ENCODE results near the gene P3H4. TPM values are rescaled to one million over a fixed set of nuclear protein-coding genes. Genes with fewer than 3 reads are reported as not detected.

Gene P3H4
- total and polyA plus RNA-seq, 2 experiments from 2014 or later, result 118 to 138 TPM

DNA sequence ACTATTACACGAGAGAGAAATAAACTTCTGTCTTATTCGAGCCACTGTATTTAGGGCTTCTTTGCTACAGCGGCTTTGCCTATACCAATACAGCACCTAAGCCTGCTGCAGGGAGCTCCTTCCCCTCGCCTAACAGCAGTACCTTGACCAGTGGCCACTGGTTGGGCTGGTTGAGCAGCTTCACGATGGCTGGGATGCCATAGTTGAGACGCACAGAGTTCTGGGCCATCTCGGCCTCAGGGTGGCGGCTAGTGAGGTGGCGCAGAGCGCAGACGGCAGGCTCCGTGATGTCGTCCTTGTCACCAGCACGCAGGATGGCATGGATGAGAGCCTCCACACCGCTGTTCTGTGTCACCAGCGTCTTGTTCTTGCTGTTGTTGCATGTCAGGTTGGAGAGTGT is 48.9 kb downstream of the P3H4 start:
- no peaks in the 10 kb centered on the region for H3K4me1 ChIP-seq (ENCODE audit: low read depth)
- H3K36me3 ChIP-seq, result peaks cover 77% of the 10 kb centered on the region
- DNase-seq (ENCODE audit: low read depth in 1 of 2, low spot score in 1 of 2), result no peak
- H3K27me3 ChIP-seq, result no peaks in the 10 kb centered on the region
- H3K4me3 ChIP-seq, result no peak overlapping the region
- no peaks in the 10 kb centered on the region for H3K9me3 ChIP-seq (ENCODE audit: low read depth)
- TF ChIP-seq, protein P1, sequence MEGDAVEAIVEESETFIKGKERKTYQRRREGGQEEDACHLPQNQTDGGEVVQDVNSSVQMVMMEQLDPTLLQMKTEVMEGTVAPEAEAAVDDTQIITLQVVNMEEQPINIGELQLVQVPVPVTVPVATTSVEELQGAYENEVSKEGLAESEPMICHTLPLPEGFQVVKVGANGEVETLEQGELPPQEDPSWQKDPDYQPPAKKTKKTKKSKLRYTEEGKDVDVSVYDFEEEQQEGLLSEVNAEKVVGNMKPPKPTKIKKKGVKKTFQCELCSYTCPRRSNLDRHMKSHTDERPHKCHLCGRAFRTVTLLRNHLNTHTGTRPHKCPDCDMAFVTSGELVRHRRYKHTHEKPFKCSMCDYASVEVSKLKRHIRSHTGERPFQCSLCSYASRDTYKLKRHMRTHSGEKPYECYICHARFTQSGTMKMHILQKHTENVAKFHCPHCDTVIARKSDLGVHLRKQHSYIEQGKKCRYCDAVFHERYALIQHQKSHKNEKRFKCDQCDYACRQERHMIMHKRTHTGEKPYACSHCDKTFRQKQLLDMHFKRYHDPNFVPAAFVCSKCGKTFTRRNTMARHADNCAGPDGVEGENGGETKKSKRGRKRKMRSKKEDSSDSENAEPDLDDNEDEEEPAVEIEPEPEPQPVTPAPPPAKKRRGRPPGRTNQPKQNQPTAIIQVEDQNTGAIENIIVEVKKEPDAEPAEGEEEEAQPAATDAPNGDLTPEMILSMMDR (IDR thresholded peaks at IDR 0.05; ENCODE audit: low read depth, low read length), result no peak
- no peak overlapping the region for H3K27ac ChIP-seq

DNA sequence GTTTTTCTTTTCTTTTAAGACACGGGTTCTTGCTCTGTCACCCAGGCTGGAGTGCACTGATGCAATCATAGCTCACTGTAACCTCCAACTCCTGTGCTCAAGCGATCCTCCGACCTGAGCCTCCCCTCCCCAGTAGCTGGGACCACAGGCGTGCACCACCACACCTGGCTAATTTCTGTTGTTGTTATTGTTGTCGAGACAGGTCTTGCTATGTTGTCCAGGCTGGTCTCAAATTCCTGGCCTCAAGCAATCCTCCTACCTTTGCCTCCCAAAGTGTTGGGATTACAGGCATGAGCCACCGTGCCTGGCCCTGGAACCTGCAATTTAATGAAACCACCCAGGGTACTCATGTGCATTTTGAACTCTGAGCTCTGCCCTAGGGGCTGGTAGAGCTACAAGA is 49.4 kb downstream of the P3H4 start:
- no peak overlapping the region for H3K27ac ChIP-seq
- peaks cover 77% of the 10 kb centered on the region for H3K36me3 ChIP-seq
- no peaks in the 10 kb centered on the region for H3K4me1 ChIP-seq (ENCODE audit: low read depth)
- no peak overlapping the region for H3K4me3 ChIP-seq
- no peaks in the 10 kb centered on the region for H3K9me3 ChIP-seq (ENCODE audit: low read depth)
- H3K27me3 ChIP-seq, result no peaks in the 10 kb centered on the region
- no peak for DNase-seq (ENCODE audit: low read depth in 1 of 2, low spot score in 1 of 2)
- TF ChIP-seq, protein P1 (IDR thresholded peaks at IDR 0.05; ENCODE audit: low read depth, low read length), result no peak

DNA sequence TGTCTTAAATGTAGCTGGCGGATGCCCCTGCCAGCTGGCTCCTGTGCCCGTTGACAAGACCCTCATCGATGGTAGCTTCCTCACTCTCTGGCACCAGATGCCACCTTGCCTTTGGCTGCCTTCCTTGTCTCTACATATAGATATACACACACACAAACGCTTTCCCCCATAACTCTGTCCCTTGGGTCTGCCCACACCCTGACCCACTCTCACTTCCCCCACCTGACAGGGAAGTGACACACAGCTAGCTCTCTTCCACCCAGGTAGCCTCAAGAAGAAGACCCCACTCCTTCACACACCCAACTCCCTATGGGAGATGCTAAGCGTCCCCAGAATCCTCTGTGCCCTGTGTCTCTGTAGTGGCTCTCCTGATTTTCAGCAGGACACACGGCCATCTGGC is 50.9 kb downstream of the P3H4 start:
- Histone ChIP-seq H3K4me1 (ENCODE audit: low read depth) (no peaks in the 10 kb centered on the region), H3K4me3 (no peak overlapping the region), H3K27ac (no peak overlapping the region), H3K27me3 (no peaks in the 10 kb centered on the region), H3K9me3 (ENCODE audit: low read depth) (no peaks in the 10 kb centered on the region), H3K36me3 (peaks cover 80% of the 10 kb centered on the region)
- TF ChIP-seq, protein P1 (IDR thresholded peaks at IDR 0.05; ENCODE audit: low read depth, low read length), result no peak
- DNase-seq (ENCODE audit: low read depth in 1 of 2, low spot score in 1 of 2), result no peak

DNA sequence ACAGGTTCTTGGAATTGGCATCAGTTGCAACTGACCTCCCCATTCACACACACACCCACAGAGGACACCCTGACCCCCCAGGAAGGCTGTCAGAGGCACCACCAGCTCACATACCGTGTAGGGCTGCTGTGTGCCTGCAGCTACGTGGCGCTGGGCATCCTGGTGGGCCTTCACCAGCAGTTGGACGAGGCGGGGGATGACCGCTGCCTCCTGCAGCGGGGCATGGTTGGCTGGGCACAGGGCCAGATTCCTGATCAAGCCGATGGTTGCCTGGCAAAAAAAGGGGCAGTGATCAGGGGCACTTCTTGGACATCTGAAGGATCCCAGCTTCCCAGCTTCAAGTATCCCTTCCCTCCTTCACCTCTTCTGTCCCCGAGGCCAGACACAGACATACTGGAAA is 53.1 kb downstream of the P3H4 start:
- TF ChIP-seq, protein P1 (IDR thresholded peaks at IDR 0.05; ENCODE audit: low read depth, low read length), result no peak
- no peaks in the 10 kb centered on the region for H3K27me3 ChIP-seq

DNA sequence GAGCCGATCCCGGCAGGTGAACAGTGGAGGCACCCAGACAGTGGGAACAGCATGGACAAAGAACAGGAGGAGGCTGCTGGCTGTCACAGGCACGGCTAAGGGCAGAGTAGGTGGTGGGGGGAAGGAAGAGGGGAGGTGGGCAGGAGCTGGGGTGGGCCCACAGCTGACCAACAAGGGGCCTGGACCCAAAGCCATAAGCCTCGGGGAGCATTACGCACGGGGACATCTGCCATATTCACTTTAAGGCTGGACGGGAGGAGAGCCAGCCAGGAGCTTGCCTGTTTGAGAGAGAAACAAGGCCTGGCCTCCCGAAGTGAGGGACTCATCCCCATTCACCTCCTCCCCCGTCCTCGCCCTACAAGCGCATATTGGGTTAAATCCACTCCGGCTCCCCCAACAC is 57.7 kb downstream of the P3H4 start:
- no peaks in the 10 kb centered on the region for H3K4me1 ChIP-seq (ENCODE audit: low read depth)
- TF ChIP-seq, protein P1 (IDR thresholded peaks at IDR 0.05; ENCODE audit: low read depth, low read length), result no peak
- DNase-seq (ENCODE audit: low read depth in 1 of 2, low spot score in 1 of 2), result no peak
- peaks cover 33% of the 10 kb centered on the region for H3K36me3 ChIP-seq
- no peak overlapping the region for H3K4me3 ChIP-seq
- peak overlapping the region; percentile 71 for H3K27ac ChIP-seq
- no peaks in the 10 kb centered on the region for H3K9me3 ChIP-seq (ENCODE audit: low read depth)
- no peaks in the 10 kb centered on the region for H3K27me3 ChIP-seq

More for the DNA sequence above, 53.1 kb downstream of the P3H4 start:
- no peak overlapping the region for H3K27ac ChIP-seq
- no peak for DNase-seq (ENCODE audit: low read depth in 1 of 2, low spot score in 1 of 2)
- H3K4me3 ChIP-seq, result no peak overlapping the region
- peaks cover 71% of the 10 kb centered on the region for H3K36me3 ChIP-seq
- no peaks in the 10 kb centered on the region for H3K4me1 ChIP-seq (ENCODE audit: low read depth)
- H3K9me3 ChIP-seq (ENCODE audit: low read depth), result no peaks in the 10 kb centered on the region

Other genes with a start within 250 kb of the P3H4 start
- gene KRT9, start 239.9 kb downstream of the P3H4 start, total RNA-seq, result not detected in 2 replicates
- gene KRT9, start 239.9 kb downstream of the P3H4 start, polyA plus RNA-seq, result not detected in 2 replicates
- gene KRT14, start 225.1 kb downstream of the P3H4 start, total RNA-seq, result not detected in 2 replicates
- gene KRT14, start 225.1 kb downstream of the P3H4 start, polyA plus RNA-seq, result 0.20 TPM in 1 of 2 replicates, not detected in the other
- gene KRT16, start 199.2 kb downstream of the P3H4 start, total RNA-seq, result not detected in 2 replicates
- 0.16 TPM in 1 of 2 replicates, not detected in the other for gene KRT16, start 199.2 kb downstream of the P3H4 start, polyA plus RNA-seq
- not detected in 2 replicates for gene KRT17, start 187.4 kb downstream of the P3H4 start, total RNA-seq
- gene KRT17, start 187.4 kb downstream of the P3H4 start, polyA plus RNA-seq, result 1.2 TPM in 1 of 2 replicates, not detected in the other
- 153 and 285 TPM in 2 replicates for gene EIF1, start 123.1 kb downstream of the P3H4 start, total RNA-seq
- 726 and 784 TPM in 2 replicates for gene EIF1, start 123.1 kb downstream of the P3H4 start, polyA plus RNA-seq
- gene GAST, start 99.6 kb downstream of the P3H4 start, total RNA-seq, result not detected in 2 replicates
- not detected in 2 replicates for gene GAST, start 99.6 kb downstream of the P3H4 start, polyA plus RNA-seq
- gene HAP1, start 77.3 kb downstream of the P3H4 start, total RNA-seq, result 0.98 and 1.8 TPM in 2 replicates
- gene HAP1, start 77.3 kb downstream of the P3H4 start, polyA plus RNA-seq, result 0.80 and 2.1 TPM in 2 replicates
- 296 and 359 TPM in 2 replicates for gene JUP, start 25.2 kb downstream of the P3H4 start, total RNA-seq
- 160 and 206 TPM in 2 replicates for gene JUP, start 25.2 kb downstream of the P3H4 start, polyA plus RNA-seq
- 265 and 336 TPM in 2 replicates for gene FKBP10, start 1.1 kb upstream of the P3H4 start, total RNA-seq
- 113 and 165 TPM in 2 replicates for gene FKBP10, start 1.1 kb upstream of the P3H4 start, polyA plus RNA-seq
- 164 and 190 TPM in 2 replicates for gene NT5C3B, start 24.3 kb upstream of the P3H4 start, total RNA-seq
- 221 and 222 TPM in 2 replicates for gene NT5C3B, start 24.3 kb upstream of the P3H4 start, polyA plus RNA-seq
- gene KLHL10, start 25.9 kb upstream of the P3H4 start, total RNA-seq, result 0.36 TPM in 1 of 2 replicates, not detected in the other
- gene KLHL10, start 25.9 kb upstream of the P3H4 start, polyA plus RNA-seq, result 0.14 TPM in 1 of 2 replicates, not detected in the other
- gene KLHL11, start 53.5 kb upstream of the P3H4 start, total RNA-seq, result 26.5 and 29.2 TPM in 2 replicates
- gene KLHL11, start 53.5 kb upstream of the P3H4 start, polyA plus RNA-seq, result 21.3 and 22.6 TPM in 2 replicates
- gene ACLY, start 107.0 kb upstream of the P3H4 start, total RNA-seq, result 96.3 and 155 TPM in 2 replicates
- gene ACLY, start 107.0 kb upstream of the P3H4 start, polyA plus RNA-seq, result 71.5 and 89.2 TPM in 2 replicates
- gene ODAD4, start 118.7 kb upstream of the P3H4 start, total RNA-seq, result 2.6 and 4.5 TPM in 2 replicates
- gene ODAD4, start 118.7 kb upstream of the P3H4 start, polyA plus RNA-seq, result 3.2 and 8.0 TPM in 2 replicates
- gene CNP, start 154.8 kb upstream of the P3H4 start, total RNA-seq, result 69.0 and 70.0 TPM in 2 replicates
- gene CNP, start 154.8 kb upstream of the P3H4 start, polyA plus RNA-seq, result 79.4 and 82.8 TPM in 2 replicates
- 66.6 and 79.2 TPM in 2 replicates for gene DNAJC7, start 205.5 kb upstream of the P3H4 start, total RNA-seq
- gene DNAJC7, start 205.5 kb upstream of the P3H4 start, polyA plus RNA-seq, result 83.8 and 90.0 TPM in 2 replicates
- 113 and 125 TPM in 2 replicates for gene NKIRAS2, start 208.1 kb upstream of the P3H4 start, total RNA-seq
- 98.2 and 107 TPM in 2 replicates for gene NKIRAS2, start 208.1 kb upstream of the P3H4 start, polyA plus RNA-seq
- gene C17orf113, start 238.7 kb upstream of the P3H4 start, total RNA-seq, result 6.2 and 7.6 TPM in 2 replicates
- gene C17orf113, start 238.7 kb upstream of the P3H4 start, polyA plus RNA-seq, result 4.5 and 4.7 TPM in 2 replicates